Measurements from ENCODE around the gene MSLN. TPM values are rescaled to one million over a fixed set of nuclear protein-coding genes. Genes with fewer than 3 reads are reported as not detected.
A peak's percentile ranks its signal among the peaks of the same experiment; 100 is the strongest.

The MSLN gene
- total and polyA plus RNA-seq, 2 of the 13 experiments (the other 11 are each of a cell fraction or from before 2014, with no cell fraction given): 2.0 to 2.3 TPM

- Histone ChIP-seq H3K36me3 (replicated peaks in 1 of 2; ENCODE audit: control insufficient read depth in 1 of 2, insufficient read depth in 2 of 2, low read length in 2 of 2) (no peaks in the 10 kb centered on the region), H3K27ac (ENCODE audit: extremely low read length, insufficient read depth, low read length) (no peak overlapping the region), H3K9me3 (ENCODE audit: low read length) (no peaks in the 10 kb centered on the region), H3K4me3 (replicated peaks in 1 of 3; ENCODE audit: insufficient read depth in 1 of 3, low read depth in 2 of 3, low read length in 3 of 3) (no peak overlapping the region), H2AFZ (ENCODE audit: low read length) (no peak overlapping the region), H4K20me1 (ENCODE audit: insufficient read depth, low read length) (peaks cover 5% of the 10 kb centered on the region), H3K4me1 (ENCODE audit: insufficient read depth, low read length) (peaks cover 47% of the 10 kb centered on the region), H3K9ac (ENCODE audit: insufficient read depth, low read depth, low read length) (no peak overlapping the region), H3K27me3 (ENCODE audit: control insufficient read depth in 1 of 2, insufficient read depth in 2 of 2, low read length in 2 of 2) (no peaks in the 10 kb centered on the region), H3K4me2 (ENCODE audit: low read depth, low read length) (no peak overlapping the region), H3K79me2 (ENCODE audit: insufficient read depth, low read length) (peaks cover 3% of the 10 kb centered on the region)
- intact Hi-C loops (cut with micrococcal nuclease; ENCODE audit: unreplicated experiment) (no loop called here), in situ Hi-C loops (cut with HindIII; ENCODE audit: extremely low pct_ligation_motif_present, low pct_unique_long_range_greater_than_20kb) (no loop called here)
- POLR2A ChIA-PET: no interaction called here
- 86% methylated on average over 6 of the region's 6 CpGs for WGBS (ENCODE audit: low lambda C conversion rate)
- DNase-seq (ENCODE audit: low spot score) (no peak), FAIRE-seq (no peak), ATAC-seq (no peak)
- CTCF ChIA-PET (ENCODE audit: low intra/inter-chr PET ratio, low total read pairs): no interaction called here
- TF ChIP-seq ZBTB7A (CRISPR knock-in tag; IDR thresholded peaks at IDR 0.05) (no peak), AGO2 (optimal IDR thresholded peaks at IDR 0.05; ENCODE audit: low read depth, low read length) (peak; percentile 4), MAZ (IDR thresholded peaks at IDR 0.05; ENCODE audit: borderline replicate concordance, low read depth, low read length) (no peak), MAZ (CRISPR knock-in tag; IDR thresholded peaks at IDR 0.05; ENCODE audit: low read depth) (no peak), POLR2A (IDR thresholded peaks at IDR 0.05; ENCODE audit: insufficient read depth in 1 of 2, low read depth in 2 of 2, low read length in 2 of 2) (peak in 1 of 2 experiments; percentile 6; a peak in 1 of 4 replicates), MYNN (CRISPR knock-in tag; IDR thresholded peaks at IDR 0.05; ENCODE audit: low read depth) (no peak), MLLT10 (CRISPR knock-in tag; IDR thresholded peaks at IDR 0.05) (no peak)
- TF ChIP-seq, protein P1, sequence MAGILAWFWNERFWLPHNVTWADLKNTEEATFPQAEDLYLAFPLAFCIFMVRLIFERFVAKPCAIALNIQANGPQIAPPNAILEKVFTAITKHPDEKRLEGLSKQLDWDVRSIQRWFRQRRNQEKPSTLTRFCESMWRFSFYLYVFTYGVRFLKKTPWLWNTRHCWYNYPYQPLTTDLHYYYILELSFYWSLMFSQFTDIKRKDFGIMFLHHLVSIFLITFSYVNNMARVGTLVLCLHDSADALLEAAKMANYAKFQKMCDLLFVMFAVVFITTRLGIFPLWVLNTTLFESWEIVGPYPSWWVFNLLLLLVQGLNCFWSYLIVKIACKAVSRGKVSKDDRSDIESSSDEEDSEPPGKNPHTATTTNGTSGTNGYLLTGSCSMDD (CRISPR knock-in tag; IDR thresholded peaks at IDR 0.05): no peak
- TF ChIP-seq, protein P2, sequence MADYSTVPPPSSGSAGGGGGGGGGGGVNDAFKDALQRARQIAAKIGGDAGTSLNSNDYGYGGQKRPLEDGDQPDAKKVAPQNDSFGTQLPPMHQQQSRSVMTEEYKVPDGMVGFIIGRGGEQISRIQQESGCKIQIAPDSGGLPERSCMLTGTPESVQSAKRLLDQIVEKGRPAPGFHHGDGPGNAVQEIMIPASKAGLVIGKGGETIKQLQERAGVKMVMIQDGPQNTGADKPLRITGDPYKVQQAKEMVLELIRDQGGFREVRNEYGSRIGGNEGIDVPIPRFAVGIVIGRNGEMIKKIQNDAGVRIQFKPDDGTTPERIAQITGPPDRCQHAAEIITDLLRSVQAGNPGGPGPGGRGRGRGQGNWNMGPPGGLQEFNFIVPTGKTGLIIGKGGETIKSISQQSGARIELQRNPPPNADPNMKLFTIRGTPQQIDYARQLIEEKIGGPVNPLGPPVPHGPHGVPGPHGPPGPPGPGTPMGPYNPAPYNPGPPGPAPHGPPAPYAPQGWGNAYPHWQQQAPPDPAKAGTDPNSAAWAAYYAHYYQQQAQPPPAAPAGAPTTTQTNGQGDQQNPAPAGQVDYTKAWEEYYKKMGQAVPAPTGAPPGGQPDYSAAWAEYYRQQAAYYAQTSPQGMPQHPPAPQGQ (CRISPR knock-in tag; IDR thresholded peaks at IDR 0.05; ENCODE audit: borderline replicate concordance): no peak
- BruUV-seq (replicated peaks): no TSS peak
These were observed 41.6 kb upstream of the MSLN start for GRCh38 chr16:718922-719321.

All from HepG2 (cell line).